Measurements from ENCODE around the gene SLC12A6.
A peak's percentile ranks its signal among the peaks of the same experiment; 100 is the strongest.

Gene SLC12A6

DNA sequence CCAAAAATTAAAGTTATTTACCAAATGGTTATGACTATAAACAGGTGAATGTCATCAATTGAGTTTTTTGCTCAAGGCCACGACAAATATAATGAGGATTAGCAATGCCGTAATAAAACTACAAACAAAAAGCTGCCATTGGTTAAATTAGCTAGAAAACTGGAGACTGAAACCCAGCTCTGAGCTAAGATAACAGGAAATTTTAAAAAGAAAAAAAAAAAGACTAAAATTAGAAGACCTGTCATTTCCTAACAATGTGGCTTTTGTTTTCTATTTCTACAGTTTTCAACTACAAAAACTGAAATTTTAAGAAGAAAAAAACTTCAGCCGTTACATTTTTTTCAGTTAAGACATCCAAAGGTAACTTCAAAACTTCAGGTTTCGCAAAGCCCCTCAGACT lies 9.7 kb downstream of the SLC12A6 start:
- DNase-seq = no peak

GRCh38 chr15:34325368-34325767 lies 12.2 kb downstream of the SLC12A6 start:
- DNase-seq = no peak

- no peak for DNase-seq
Observed at GRCh38 chr15:34324933-34325332, 12.6 kb downstream of the SLC12A6 start.

- no peak for DNase-seq
Observed at GRCh38 chr15:34323217-34323616, 14.4 kb downstream of the SLC12A6 start.

DNA sequence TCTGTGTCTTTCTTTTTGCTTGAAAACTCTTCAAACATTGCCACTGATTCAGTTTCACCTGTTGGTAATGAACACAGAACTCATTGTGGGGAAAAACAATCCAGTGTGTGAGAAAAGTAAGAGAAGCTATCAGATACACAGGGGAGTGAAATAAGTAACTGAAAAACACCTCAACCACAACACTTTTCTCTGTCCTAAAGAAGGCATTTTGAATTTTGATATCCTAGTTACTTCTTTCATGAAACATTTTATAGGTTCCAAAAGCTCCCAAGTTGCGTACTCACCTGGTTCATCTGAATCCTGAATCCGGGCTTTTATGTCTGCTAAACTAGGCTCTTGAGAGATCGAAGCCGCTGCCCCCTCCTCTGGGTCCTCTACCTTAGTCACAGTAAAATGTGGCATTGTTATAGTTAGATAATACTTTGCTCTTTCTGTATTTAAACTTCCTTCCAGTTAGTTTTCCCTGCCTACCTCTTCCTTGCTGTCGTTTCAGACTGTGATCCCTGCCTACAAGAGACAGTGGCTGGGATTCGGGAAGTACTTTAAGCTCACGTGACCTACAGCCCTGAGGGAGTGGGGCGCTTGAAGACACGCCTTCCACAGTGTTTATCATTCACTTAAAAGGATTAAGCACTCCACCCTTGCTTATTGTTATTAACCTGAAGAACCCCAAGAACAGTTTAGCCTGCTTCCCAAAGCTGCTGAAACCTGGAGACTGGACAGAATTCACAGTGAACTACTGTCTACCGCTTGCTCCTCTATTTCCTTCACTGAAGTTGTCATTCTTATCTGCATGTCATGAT lies 19.1 kb downstream of the SLC12A6 start:
- DNase-seq = peak; percentile 64

DNA sequence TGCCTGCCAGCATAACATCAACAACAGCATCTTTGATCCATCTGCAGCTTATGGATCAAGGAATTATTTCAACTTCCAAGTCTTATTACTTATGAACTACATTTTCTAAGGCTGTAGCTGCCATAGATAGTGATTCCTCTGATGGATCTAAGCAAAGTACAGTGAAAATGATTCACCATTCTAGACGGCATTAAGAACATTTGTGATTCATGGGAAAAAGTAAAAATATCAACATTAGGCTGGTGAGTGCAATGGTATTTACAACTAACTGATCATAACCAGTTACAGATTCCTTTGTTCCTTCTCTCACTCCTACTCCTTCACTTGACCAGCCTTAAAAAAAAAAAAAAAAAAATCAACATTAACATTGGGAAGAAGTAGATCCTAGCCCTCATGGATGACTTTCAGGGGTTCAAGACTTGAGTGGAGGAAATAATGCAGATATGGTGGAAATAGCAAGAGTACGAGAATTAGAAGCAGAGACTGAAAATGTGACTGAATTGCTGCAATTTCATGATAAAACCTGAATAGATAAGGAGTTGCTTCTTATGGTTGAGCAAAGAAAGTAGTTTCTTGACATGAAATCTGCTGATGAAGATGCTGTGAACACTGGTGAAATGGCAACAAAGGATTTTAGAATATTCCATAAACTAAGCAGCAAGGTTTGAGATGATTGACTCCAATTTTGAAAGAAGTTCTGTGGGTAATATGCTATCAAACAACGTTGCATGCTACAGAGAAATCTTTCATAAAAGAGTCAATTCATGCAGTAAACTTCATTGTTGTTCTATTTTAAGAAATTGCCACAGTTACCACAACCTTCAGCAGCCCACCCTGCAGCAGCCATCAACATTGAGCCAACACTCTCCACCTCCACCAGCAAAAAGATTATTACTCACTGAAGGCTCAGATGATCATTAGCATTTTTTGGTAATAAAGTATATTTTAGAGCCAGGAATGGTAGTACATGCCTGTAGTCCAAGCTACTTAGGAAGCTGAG lies 22.8 kb downstream of the SLC12A6 start:
- no peak for DNase-seq

DNA sequence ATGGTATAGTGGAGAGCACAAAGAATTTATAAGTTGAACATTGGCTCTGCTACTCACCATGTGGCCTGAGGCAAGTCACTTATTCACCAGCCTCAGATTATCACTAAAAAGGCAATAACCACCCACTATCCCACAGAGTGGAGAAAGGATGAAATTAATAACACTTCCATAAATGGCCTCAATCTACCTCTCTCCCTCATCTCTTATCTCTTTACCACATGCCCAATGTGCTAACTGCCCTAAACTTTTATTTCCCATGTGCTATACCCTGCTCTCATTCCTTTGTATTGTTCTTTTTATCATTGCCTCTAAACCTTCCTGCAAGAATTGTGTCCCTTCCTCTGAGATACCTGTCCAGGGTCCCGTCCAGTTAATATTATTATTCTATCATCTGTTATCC lies 26.0 kb downstream of the SLC12A6 start:
- no peak for DNase-seq

DNA sequence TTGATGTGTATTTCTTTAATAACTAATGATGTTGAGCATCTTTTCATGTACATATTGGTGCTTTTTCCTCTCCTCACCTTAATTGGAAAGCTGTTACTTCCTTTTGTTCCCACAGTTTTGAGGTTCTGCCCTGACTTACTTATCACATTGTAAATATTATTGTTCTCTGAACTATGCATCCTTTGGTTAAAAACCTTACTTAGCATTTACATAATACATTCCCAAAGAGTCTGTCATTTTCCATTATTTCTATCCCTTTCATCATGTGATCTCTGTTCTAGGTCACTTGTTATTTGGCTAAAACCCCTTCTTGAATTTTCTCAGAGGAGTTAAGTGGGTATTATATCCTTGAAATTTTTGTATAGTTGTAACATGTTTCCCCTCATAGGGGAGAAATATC lies 33.0 kb downstream of the SLC12A6 start:
- DNase-seq = no peak

DNA sequence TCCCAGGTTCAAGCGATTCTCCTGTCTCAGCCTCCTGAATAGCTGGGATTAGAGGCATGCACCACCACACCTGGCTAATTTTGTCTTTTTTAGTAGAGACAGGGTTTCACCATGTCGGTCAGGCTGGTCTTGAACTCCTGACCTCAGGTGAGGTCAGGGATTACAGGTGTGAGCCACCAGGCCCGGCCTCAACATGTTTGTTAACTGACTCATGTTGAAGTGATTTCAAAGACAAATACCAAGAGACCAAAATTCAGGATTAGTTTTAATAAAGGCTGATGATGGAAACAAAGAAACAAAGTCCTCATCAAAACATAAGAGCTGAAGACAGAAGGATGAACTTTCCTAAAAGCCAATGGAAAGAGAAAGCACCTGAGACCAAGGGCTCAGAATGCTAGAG lies 36.5 kb downstream of the SLC12A6 start:
- DNase-seq = no peak

DNA sequence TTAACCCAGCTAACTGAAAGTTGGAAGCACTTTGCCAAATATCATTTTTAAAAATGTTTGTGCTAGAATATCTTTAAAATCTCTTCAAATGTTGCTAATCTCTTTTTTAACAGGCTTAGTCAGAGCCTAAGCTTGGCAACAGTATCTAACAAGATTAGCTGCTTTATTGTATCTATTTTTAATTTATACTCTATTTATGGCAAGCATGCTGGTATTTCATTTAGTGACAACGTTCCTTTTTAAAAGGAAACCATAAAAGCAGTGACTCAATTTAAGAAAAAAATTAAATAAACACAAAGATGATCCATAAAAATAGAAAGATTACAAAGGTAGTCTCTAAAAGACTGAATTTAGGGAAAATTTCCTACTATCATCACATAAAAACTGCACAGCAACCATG lies 40.5 kb downstream of the SLC12A6 start:
- DNase-seq = no peak

DNA sequence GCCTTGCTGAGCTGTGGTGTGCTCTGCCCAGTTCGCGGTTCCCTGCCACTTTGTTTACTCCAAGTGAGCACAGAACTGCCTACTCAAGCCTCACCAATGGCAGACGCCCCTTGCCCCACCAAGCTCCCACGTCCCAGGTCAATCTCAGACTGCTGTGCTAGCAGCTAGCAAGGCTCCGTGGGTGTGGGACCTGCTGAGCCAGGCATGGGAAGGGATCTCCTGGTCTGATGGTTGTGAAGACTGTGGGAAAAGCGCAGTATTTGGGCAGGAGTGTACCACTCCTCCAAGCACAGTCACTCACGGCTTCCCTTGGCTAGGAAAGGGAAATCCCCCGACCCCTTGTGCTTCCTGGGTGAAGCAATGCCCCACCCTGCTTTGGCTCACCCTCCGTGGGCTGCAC lies 45.0 kb downstream of the SLC12A6 start:
- no peak for DNase-seq

DNA sequence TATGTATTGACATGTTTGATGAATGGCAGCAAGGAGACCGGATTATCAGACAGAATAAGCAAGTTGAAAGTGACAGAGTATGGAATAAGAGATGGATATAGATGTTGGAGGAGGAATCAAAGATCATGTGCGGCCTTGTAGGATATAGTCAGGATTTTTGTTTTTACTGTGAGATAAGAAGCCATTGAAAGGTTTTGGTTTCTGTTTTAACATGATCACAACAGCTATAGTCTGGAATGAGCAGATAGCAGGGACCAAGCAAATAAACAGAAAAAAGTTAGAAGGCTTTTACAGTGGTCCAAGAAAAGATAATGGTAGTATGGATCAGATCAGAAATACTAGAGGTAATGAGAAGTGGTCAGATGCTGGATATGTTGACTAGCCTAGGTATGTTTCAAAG lies 52.6 kb downstream of the SLC12A6 start:
- DNase-seq = no peak

DNA sequence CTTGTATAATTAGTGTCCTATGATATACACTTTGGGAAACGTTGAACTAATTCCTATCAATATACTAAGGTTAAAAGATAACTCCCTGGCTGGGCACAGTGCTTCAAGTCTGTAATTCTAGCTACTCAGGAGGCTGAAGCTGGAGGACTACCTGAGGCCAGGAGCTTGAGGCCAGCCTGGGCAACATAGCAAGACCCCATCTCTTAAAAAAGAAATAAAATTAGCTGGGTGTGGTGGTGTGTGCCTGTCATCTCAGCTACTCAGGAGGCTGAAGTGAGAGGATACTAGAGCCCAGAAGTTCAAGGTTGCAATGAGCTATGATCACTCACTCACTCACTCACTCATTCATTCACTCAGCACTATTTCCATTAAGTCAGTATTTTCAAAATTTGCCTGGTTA lies 55.2 kb downstream of the SLC12A6 start:
- no peak for DNase-seq

GRCh38 chr15:34280193-34280592 lies 57.4 kb downstream of the SLC12A6 start:
- DNase-seq = no peak

DNA sequence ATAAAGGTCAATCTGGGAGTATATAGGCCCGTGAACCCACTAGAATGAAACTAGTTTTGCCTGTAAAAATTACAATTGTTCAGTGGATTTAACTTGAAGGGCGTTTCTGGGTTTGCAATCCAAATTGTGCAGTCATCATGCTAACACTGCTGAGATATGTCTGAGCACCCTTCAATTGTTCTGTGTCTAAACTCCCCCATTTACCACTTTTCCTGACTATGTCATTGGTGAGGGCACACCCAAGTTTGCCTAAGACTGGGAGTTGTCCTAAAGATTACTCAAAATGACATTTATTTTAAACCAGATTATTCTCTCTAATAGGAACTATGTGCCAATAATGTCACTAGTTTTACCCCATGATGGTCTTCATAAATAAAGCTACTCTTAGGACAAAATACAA lies 58.2 kb downstream of the SLC12A6 start:
- no peak for DNase-seq

DNA sequence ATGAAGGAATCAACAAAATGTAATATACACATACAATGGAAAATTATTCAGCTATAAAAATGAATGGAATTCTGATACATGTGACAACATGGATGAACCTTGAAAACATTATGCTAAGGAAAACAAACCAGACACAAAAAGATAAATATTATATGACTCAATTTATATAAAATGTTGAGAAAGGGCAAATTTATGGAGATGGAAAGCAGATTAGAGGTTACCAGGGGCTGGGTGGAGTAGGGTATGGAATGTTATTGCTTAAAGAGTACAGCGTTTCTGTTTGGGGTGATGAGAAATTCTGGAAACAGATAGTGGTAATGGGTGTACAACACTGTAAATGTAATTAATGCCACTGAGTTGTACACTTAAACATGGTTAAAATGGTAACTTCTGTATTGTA lies 61.9 kb downstream of the SLC12A6 start:
- DNase-seq = no peak

DNA sequence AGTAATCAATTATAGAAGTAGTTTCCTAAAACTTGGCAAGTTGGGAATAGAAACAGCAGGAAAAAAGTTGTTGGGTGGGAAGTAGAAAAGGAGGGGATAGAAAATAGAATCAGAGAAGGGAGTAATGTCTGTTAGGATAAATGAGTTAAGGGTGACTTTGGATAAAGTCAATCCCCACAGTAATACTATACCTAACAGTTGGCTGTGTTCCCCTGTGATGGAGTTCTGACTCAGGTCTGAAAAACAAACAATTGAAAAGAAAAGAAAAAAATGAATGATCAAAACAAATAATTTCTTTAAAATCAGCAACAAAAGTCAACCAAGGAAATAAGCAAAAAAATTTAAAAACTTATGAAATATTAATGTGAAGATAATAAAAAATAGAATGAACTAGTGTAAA lies 62.4 kb downstream of the SLC12A6 start:
- no peak for DNase-seq

DNA sequence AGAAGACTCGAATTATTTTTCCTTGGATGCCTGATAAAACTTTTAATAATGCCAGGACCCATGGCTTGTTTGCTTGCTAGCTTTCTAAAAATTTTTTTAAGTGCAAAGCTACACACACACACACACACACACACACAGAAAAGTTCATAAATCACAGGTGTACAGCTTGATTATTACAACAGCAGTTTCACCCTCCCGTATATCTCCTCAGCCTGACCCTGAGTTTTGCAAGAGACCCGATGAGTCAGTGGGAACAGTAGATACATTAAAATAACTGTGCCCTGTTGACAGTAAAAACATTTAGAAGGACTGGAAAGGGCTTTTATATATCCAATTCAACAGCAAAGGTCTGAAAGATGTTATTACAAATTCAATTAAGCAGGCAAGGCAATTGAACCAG lies 66.1 kb downstream of the SLC12A6 start:
- no peak for DNase-seq

- no peak for DNase-seq
Observed at GRCh38 chr15:34266751-34267150, 70.8 kb downstream of the SLC12A6 start.

DNA sequence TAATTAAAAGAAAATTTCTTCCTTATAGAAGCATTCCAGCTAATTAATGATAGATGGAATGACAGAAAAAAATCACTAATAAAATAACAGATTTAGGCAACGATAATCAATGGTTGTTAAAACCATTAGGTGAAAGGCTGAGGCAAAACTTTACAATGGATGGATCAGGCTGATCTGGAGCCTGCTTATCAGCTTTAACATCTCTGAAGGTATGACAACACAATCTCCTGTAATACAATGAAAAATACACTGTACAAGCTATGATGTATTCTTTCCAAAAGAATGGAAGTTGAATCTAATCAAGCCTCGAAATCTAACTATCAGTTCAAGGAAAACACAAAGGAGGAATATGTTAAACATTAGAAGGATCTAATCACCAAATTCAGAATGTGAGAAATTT lies 73.5 kb downstream of the SLC12A6 start:
- no peak for DNase-seq

DNA sequence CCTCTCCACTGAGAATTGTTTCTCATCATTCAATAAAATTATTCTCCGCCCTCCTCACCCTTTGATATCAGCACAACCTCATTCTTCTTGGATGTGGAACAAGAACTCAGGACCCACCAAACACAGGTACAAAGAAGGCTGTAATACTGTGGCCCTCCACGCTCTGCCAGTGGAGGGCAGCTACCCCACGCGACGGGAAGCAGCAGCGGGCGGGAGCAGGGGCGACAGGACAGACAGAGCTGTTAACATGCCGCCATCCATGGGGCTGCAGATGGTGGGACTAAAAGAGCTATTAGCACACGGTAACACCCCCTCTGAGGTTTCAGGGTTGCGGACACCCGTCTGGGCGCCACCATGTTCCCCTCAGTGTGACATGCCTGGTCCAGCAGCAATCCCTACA lies 75.2 kb downstream of the SLC12A6 start:
- DNase-seq = no peak

DNA sequence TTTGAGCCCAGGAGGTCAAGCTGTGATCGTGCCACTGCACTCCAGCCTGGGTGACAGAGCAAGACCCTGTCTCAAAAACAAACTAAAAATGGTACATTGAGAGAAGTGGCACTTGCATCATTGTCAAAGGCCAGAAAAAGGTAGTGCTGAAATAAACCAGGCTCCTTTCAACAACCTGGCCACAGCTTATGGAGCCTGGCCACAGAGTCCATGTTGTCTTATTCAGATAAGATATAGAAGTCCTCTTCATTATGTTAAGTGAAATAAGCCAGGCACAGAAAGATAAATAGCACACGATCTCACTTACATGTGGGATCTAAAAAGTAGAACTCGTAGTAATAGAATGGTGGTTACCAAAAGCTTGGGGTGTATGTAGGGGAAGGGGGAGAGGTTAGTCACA lies 78.0 kb downstream of the SLC12A6 start:
- no peak for DNase-seq

DNA sequence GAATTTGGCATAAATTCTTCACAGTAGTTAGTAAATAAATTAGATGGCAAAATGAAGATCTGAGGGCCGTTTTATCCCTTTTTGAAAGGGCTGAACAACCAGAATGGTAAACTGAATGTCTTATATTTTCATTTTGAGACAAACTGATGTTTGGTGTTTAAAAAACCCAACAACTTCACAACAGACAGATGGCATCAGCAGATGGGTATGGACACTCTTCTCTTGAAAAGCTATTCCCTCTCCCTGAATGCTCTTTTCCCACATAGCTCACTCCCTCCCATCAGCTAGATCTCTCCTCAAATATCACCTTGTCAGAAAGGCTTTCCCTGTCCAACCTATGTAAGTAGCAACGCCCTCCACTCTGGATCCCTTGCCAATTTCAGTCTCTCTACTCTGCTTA lies 79.4 kb downstream of the SLC12A6 start:
- DNase-seq = peak; percentile 90

DNA sequence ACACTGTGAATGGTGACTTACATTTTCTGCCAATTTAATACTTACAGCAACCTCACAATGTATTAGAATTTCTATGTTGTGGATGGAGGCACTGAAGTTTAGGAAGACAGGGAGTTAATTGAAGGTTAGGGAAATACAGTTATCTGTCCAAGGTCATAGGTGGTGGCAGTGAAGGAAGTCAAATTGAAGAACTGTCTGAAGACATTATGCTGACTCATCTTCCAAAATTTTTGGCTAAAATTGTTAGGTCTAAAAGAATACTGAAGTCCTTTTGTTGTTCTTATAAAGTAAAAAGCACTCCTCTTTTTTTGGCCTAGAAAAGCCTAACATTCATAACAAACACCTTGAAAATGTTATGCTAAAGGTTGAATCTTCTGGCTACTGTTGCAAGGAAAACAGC lies 85.0 kb downstream of the SLC12A6 start:
- DNase-seq = no peak
